Stimulated activated CD4-positive, alpha-beta T cell treated with anti-CD3 and anti-CD28 coated beads, TNF-alpha, amount 100 ng/mL, for 48 hours (primary cell): ENCODE data around the gene PCDHGA5.
"Not testable (repeated sequence)": the region's sequence is repeated elsewhere in the genome, so short reads cannot be mapped to it uniquely, and the experiment has no call there.

ENCODE experiments used
- DNase-seq, 3 donors: peaks; one replicate each; pipeline ENCODE4 v3.0.0-alpha.2; 2020; ENCODE audit warnings: low read depth in 3 of 3

PCDHGA5 gene

DNA sequence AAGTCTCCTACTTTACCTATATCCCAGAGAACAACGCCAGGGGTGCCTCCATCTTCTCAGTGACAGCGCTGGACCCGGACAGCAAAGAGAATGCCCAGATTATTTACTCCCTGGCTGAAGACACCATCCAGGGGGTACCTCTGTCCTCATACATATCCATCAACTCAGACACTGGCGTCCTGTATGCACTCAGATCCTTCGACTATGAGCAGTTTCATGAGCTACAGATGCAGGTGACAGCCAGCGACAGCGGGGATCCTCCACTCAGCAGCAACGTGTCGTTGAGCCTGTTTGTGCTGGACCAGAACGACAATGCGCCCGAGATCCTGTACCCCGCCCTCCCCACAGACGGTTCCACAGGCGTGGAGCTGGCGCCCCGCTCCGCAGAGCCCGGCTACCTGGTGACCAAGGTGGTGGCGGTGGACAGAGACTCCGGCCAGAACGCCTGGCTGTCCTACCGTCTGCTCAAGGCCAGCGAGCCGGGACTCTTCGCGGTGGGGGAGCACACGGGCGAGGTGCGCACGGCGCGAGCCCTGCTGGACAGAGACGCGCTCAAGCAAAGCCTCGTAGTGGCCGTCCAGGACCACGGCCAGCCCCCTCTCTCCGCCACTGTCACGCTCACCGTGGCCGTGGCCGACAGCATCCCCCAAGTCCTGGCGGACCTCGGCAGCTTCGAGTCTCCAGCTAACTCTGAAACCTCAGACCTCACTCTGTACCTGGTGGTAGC is 50.7 kb downstream of the PCDHGA5 start:
- DNase-seq = not testable (repeated sequence)

DNA sequence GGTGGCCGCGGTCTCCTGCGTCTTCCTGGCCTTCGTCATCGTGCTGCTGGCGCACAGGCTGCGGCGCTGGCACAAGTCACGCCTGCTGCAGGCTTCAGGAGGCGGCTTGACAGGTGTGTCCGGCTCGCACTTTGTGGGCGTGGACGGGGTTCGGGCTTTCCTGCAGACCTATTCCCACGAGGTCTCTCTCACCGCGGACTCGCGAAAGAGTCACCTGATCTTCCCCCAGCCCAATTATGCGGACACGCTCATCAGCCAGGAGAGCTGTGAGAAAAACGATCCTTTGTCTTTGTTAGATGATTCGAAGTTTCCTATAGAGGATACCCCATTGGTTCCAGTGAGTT is 51.3 kb downstream of the PCDHGA5 start:
- not testable (repeated sequence) for DNase-seq
